ENCODE measurements around the gene MOGAT3.
"Not testable (repeated sequence)": the region's sequence is repeated elsewhere in the genome, so short reads cannot be mapped to it uniquely, and the experiment has no call there.

Gene MOGAT3

GRCh38 chr7:101203740-101204738, 3.2 kb upstream of the MOGAT3 start:
- H3K4me1 ChIP-seq; H3K27me3 ChIP-seq (ENCODE audit: low read depth); H3K4me3 ChIP-seq; H3K9me3 ChIP-seq; DNase-seq (ENCODE audit: low spot score in 2 of 2); in situ Hi-C loops (cut with MboI; ENCODE audit: low sequenced_read_pairs); H3K36me3 ChIP-seq (replicated peaks): not testable (repeated sequence)

- Histone ChIP-seq H3K9me3 (no peaks in the 10 kb centered on the region), H3K36me3 (replicated peaks) (0 out of 2 replicates have a peak, but pooled peaks cover 4% of the 10 kb centered on the region), H3K27me3 (ENCODE audit: low read depth) (no peaks in the 10 kb centered on the region), H3K4me1 (no peaks in the 10 kb centered on the region), H3K4me3 (no peak overlapping the region)
- DNase-seq (ENCODE audit: low spot score in 2 of 2): no peak
- in situ Hi-C loops (cut with MboI; ENCODE audit: low sequenced_read_pairs): no loop called here
These were observed 1.7 kb upstream of the MOGAT3 start for GRCh38 chr7:101202603-101202918.

- Histone ChIP-seq H3K4me1 (no peaks in the 10 kb centered on the region), H3K27me3 (ENCODE audit: low read depth) (no peaks in the 10 kb centered on the region), H3K9me3 (no peaks in the 10 kb centered on the region), H3K4me3 (no peak overlapping the region), H3K36me3 (replicated peaks) (0 out of 2 replicates have a peak, but pooled peaks cover 4% of the 10 kb centered on the region)
- no peak for DNase-seq (ENCODE audit: low spot score in 2 of 2)
- in situ Hi-C loops (cut with MboI; ENCODE audit: low sequenced_read_pairs): no loop called here
These were observed 1.1 kb upstream of the MOGAT3 start for GRCh38 chr7:101201695-101202602.

GRCh38 chr7:101200504-101200861, 353 bp downstream of the MOGAT3 start:
- no peak for DNase-seq (ENCODE audit: low spot score in 2 of 2)
- in situ Hi-C loops (cut with MboI; ENCODE audit: low sequenced_read_pairs): no loop called here
- H3K4me3 ChIP-seq: no peak overlapping the region
- H3K9me3 ChIP-seq: no peaks in the 10 kb centered on the region
- H3K4me1 ChIP-seq: no peaks in the 10 kb centered on the region
- no peaks in the 10 kb centered on the region for H3K27me3 ChIP-seq (ENCODE audit: low read depth)
- no peaks in the 10 kb centered on the region for H3K36me3 ChIP-seq (replicated peaks)

GRCh38 chr7:101199522-101199921, 1.3 kb downstream of the MOGAT3 start:
- DNase-seq (ENCODE audit: low spot score in 2 of 2); H3K27me3 ChIP-seq (ENCODE audit: low read depth); in situ Hi-C loops (cut with MboI; ENCODE audit: low sequenced_read_pairs); H3K4me3 ChIP-seq; H3K4me1 ChIP-seq; H3K9me3 ChIP-seq; H3K36me3 ChIP-seq (replicated peaks): not testable (repeated sequence)

- Histone ChIP-seq H3K27me3 (ENCODE audit: low read depth) (no peaks in the 10 kb centered on the region), H3K4me1 (no peaks in the 10 kb centered on the region)
- in situ Hi-C loops (cut with MboI; ENCODE audit: low sequenced_read_pairs): no loop called here
These were observed 2.4 kb downstream of the MOGAT3 start for GRCh38 chr7:101198476-101198875.

GRCh38 chr7:101197991-101198390, 2.8 kb downstream of the MOGAT3 start:
- Histone ChIP-seq H3K4me3 (no peak overlapping the region), H3K9me3 (no peaks in the 10 kb centered on the region), H3K27me3 (ENCODE audit: low read depth) (no peaks in the 10 kb centered on the region), H3K4me1 (no peaks in the 10 kb centered on the region), H3K36me3 (replicated peaks) (no peaks in the 10 kb centered on the region)
- DNase-seq (ENCODE audit: low spot score in 2 of 2): no peak
- in situ Hi-C loops (cut with MboI; ENCODE audit: low sequenced_read_pairs): no loop called here

More at GRCh38 chr7:101198476-101198875, 2.4 kb downstream of the MOGAT3 start:
- DNase-seq (ENCODE audit: low spot score in 2 of 2): no peak
- Histone ChIP-seq H3K36me3 (replicated peaks) (no peaks in the 10 kb centered on the region), H3K9me3 (no peaks in the 10 kb centered on the region), H3K4me3 (no peak overlapping the region)

- in situ Hi-C loops (cut with MboI; ENCODE audit: low sequenced_read_pairs): no loop called here
These were observed 5.0 kb downstream of the MOGAT3 start for GRCh38 chr7:101195884-101196283.

GRCh38 chr7:101189109-101189508, 11.7 kb downstream of the MOGAT3 start:
- no peaks in the 10 kb centered on the region for H3K36me3 ChIP-seq (replicated peaks)
- in situ Hi-C loops (cut with MboI; ENCODE audit: low sequenced_read_pairs): no loop called here
- H3K9me3 ChIP-seq: no peaks in the 10 kb centered on the region
- H3K4me3 ChIP-seq: no peak overlapping the region
- no peaks in the 10 kb centered on the region for H3K4me1 ChIP-seq
- H3K27me3 ChIP-seq (ENCODE audit: low read depth): no peaks in the 10 kb centered on the region
- no peak for DNase-seq (ENCODE audit: low spot score in 2 of 2)

More at GRCh38 chr7:101195884-101196283, 5.0 kb downstream of the MOGAT3 start:
- no peaks in the 10 kb centered on the region for H3K36me3 ChIP-seq (replicated peaks)
- no peak for DNase-seq (ENCODE audit: low spot score in 2 of 2)
- no peaks in the 10 kb centered on the region for H3K9me3 ChIP-seq
- no peaks in the 10 kb centered on the region for H3K27me3 ChIP-seq (ENCODE audit: low read depth)
- H3K4me3 ChIP-seq: no peak overlapping the region
- no peaks in the 10 kb centered on the region for H3K4me1 ChIP-seq

GRCh38 chr7:101186844-101187428, 13.9 kb downstream of the MOGAT3 start:
- Histone ChIP-seq H3K4me3 (no peak overlapping the region), H3K9me3 (no peaks in the 10 kb centered on the region), H3K27me3 (ENCODE audit: low read depth) (no peaks in the 10 kb centered on the region), H3K36me3 (replicated peaks) (no peaks in the 10 kb centered on the region), H3K4me1 (no peaks in the 10 kb centered on the region)
- in situ Hi-C loops (cut with MboI; ENCODE audit: low sequenced_read_pairs): no loop called here
- no peak for DNase-seq (ENCODE audit: low spot score in 2 of 2)

GRCh38 chr7:101186194-101186593, 14.6 kb downstream of the MOGAT3 start:
- no peak for DNase-seq (ENCODE audit: low spot score in 2 of 2)
- Histone ChIP-seq H3K36me3 (replicated peaks) (no peaks in the 10 kb centered on the region), H3K9me3 (no peaks in the 10 kb centered on the region), H3K27me3 (ENCODE audit: low read depth) (no peaks in the 10 kb centered on the region), H3K4me1 (no peaks in the 10 kb centered on the region), H3K4me3 (no peak overlapping the region)
- in situ Hi-C loops (cut with MboI; ENCODE audit: low sequenced_read_pairs): no loop called here

GRCh38 chr7:101185258-101185839, 15.5 kb downstream of the MOGAT3 start:
- no peak for DNase-seq (ENCODE audit: low spot score in 2 of 2)
- no peak overlapping the region for H3K4me3 ChIP-seq
- no peaks in the 10 kb centered on the region for H3K36me3 ChIP-seq (replicated peaks)
- H3K27me3 ChIP-seq (ENCODE audit: low read depth): peaks cover 4% of the 10 kb centered on the region
- H3K9me3 ChIP-seq: no peaks in the 10 kb centered on the region
- in situ Hi-C loops (cut with MboI; ENCODE audit: low sequenced_read_pairs): no loop called here
- no peaks in the 10 kb centered on the region for H3K4me1 ChIP-seq

- in situ Hi-C loops (cut with MboI; ENCODE audit: low sequenced_read_pairs): no loop called here
- Histone ChIP-seq H3K9me3 (no peaks in the 10 kb centered on the region), H3K4me3 (peak within 1 kb of the TSS; percentile 17), H3K36me3 (replicated peaks) (no peaks in the 10 kb centered on the region), H3K4me1 (no peaks in the 10 kb centered on the region), H3K27me3 (ENCODE audit: low read depth) (peaks cover 21% of the 10 kb centered on the region)
- peak in 1 of 2 experiments; percentile 31 for DNase-seq (ENCODE audit: low spot score in 2 of 2)
These were observed 20.6 kb downstream of the MOGAT3 start, which contains the start of gene NAT16 for GRCh38 chr7:101180130-101180755. NAT16 (minus strand) TSS chr7:101180293; CDS start chr7:101174807, 5,486 bp downstream.

Measured in HAP-1 (cell line).